ENCODE measurements around the gene PTPRF.
A peak's percentile ranks its signal among the peaks of the same experiment; 100 is the strongest.

Gene PTPRF

DNA sequence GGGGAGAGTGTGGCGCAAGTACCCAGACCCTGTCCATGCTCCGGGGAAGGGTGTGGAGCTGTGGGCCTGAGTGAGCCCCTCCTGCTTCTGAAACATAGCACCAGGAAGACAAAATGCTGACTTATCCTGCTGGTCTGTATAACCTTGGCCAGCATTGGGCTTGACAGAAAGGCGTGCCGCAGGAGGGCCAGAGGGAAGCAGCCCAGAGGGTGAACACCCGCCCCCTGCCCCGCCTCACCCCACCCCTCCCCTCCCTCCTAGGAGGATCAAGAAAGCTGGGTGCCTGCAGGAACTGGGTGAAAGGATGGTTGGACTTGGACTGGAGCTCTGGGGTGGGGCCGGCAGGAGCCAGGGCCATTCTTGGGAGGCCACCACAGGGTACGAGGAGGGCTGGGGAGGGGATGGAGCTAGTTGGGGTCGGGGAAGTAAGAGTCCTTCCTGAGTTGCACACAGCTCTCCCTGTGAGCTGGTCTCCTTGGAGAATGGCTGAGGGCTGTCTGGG is 27.1 kb downstream of the PTPRF start:
- peaks cover 45% of the 10 kb centered on the region for H3K36me3 ChIP-seq (ENCODE audit: control insufficient read depth, insufficient read depth, low read length)

DNA sequence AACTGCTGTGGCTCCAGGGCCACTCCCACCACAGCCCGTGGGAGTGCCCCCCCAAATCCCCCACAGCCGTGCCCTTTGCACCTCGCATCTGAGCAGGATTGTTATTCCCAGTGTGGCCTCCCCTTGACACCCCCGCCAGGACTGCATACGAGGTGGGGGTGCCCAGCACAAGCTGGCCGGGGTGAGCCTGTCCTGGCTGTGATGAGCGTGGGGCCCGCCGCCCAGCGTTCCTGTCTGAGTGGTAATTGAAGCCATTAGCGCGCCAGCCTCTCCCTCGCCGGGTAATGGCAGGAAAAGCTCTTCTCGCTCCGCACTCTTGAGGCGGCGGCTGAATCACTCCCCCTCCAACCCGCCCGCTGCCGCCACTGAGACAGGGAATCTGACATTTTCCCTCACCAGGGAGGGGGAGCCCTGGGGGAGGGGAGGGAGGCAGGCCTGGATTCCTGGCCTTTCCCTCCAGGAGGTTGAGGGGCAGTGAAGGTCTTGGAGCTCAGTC is 27.7 kb downstream of the PTPRF start:
- no peak overlapping the region for H3K27ac ChIP-seq (ENCODE audit: low read depth, low read length)
- H3K4me3 ChIP-seq (ENCODE audit: low read depth, low read length), result peak overlapping the region; percentile 37; the same call in 1 of the 2 replicates
- H3K36me3 ChIP-seq (ENCODE audit: control insufficient read depth, insufficient read depth, low read length), result peaks cover 41% of the 10 kb centered on the region
- peaks cover 21% of the 10 kb centered on the region for H3K4me1 ChIP-seq (ENCODE audit: control insufficient read depth, insufficient read depth, low read length)
- H3K9ac ChIP-seq (ENCODE audit: low read length), result no peak overlapping the region
- H3K27me3 ChIP-seq (ENCODE audit: control insufficient read depth, insufficient read depth, low read length), result no peaks in the 10 kb centered on the region
- H3K9me3 ChIP-seq (ENCODE audit: control insufficient read depth, insufficient read depth, low read depth, low read length), result no peaks in the 10 kb centered on the region

More for the DNA sequence above, 27.1 kb downstream of the PTPRF start:
- Histone ChIP-seq H3K4me1 (ENCODE audit: control insufficient read depth, insufficient read depth, low read length) (peaks cover 23% of the 10 kb centered on the region), H3K27ac (ENCODE audit: low read depth, low read length) (no peak overlapping the region), H3K27me3 (ENCODE audit: control insufficient read depth, insufficient read depth, low read length) (no peaks in the 10 kb centered on the region), H3K9me3 (ENCODE audit: control insufficient read depth, insufficient read depth, low read depth, low read length) (no peaks in the 10 kb centered on the region), H3K9ac (ENCODE audit: low read length) (no peak overlapping the region), H3K4me3 (ENCODE audit: low read depth, low read length) (peak overlapping the region; percentile 37; the same call in 1 of the 2 replicates)

DNA sequence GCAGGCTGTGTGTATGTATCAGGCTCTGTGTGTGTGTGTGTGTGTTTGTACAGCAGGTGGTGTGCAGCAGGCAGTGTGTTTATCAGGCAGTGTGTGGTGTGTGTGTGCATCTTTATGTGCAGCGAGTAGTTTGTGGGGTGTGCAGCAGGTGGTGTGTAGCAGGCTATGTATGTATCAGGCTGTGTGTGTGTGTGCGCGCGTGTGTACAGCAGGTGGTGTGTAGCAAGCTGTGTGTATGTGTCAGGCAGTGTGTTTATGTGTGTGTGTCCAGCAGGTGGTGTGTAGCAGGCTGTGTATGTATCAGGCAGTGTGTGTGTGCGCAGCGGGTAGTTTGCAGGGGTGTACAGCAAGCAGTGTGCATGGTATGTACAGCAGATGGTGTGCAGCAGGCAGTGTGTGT is 29.0 kb downstream of the PTPRF start:
- Histone ChIP-seq H3K9me3 (ENCODE audit: control insufficient read depth, insufficient read depth, low read depth, low read length) (no peaks in the 10 kb centered on the region), H3K27me3 (ENCODE audit: control insufficient read depth, insufficient read depth, low read length) (no peaks in the 10 kb centered on the region), H3K9ac (ENCODE audit: low read length) (no peak overlapping the region), H3K4me1 (ENCODE audit: control insufficient read depth, insufficient read depth, low read length) (peaks cover 35% of the 10 kb centered on the region), H3K27ac (ENCODE audit: low read depth, low read length) (no peak overlapping the region), H3K4me3 (ENCODE audit: low read depth, low read length) (no peak overlapping the region), H3K36me3 (ENCODE audit: control insufficient read depth, insufficient read depth, low read length) (peaks cover 32% of the 10 kb centered on the region)

DNA sequence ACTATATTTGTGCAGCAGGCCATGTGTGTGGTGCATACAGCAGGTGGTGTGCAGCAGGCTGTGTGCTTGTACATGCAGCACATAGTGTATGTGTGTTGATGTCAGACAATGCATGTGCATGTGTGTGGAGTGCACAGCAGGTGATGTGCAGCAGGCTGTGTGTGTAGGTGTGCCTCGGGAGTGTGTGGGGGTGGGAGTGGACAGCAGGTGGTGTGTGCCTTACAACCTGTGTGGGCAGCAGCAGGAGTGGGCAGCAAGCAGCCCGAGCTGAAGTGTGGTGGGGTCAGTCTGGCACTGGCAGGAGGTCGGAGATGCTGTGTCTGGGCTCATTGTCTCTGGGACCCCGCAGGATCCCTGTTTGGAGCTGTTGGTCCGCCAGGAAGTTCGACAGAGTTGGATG is 29.6 kb downstream of the PTPRF start:
- Histone ChIP-seq H3K27ac (ENCODE audit: low read depth, low read length) (no peak overlapping the region), H3K4me1 (ENCODE audit: control insufficient read depth, insufficient read depth, low read length) (peaks cover 40% of the 10 kb centered on the region), H3K9me3 (ENCODE audit: control insufficient read depth, insufficient read depth, low read depth, low read length) (no peaks in the 10 kb centered on the region), H3K4me3 (ENCODE audit: low read depth, low read length) (no peak overlapping the region), H3K9ac (ENCODE audit: low read length) (no peak overlapping the region), H3K27me3 (ENCODE audit: control insufficient read depth, insufficient read depth, low read length) (no peaks in the 10 kb centered on the region), H3K36me3 (ENCODE audit: control insufficient read depth, insufficient read depth, low read length) (peaks cover 32% of the 10 kb centered on the region)

DNA sequence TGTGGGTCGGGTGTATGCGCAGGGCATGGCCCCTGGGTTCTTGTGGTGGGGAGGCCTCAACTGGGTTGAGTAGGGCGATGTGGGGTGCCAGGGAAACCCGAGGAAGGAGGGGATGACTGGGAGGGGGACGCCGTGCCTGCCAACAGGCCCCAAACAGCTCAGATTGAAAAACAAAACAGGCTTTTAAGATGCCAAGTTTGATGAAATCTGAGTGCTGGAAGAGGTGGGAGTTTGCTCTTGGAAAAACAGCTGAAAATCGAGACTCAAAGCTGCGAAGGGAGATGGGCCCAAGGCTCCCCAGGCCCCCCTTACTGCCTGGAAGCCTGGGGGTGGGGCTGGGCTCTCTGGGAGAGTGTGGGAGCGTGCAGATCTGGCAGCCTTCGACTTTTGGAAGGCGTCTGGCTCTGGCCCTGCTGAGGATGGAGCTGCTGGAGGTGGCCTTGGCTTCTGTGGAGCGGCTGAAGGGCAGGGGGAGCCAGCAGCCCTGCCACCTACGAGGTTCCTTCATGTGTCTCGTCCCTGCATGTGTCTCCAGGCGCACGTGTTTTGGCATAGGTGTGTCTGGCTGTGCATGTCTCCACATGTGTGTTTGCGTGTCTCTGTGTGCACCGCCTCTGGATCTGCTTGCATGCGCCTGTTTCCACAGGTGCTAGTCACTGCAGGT is 33.3 kb downstream of the PTPRF start:
- Histone ChIP-seq H3K4me1 (ENCODE audit: control insufficient read depth, insufficient read depth, low read length) (peaks cover 32% of the 10 kb centered on the region), H3K27ac (ENCODE audit: low read depth, low read length) (no peak overlapping the region), H3K9ac (ENCODE audit: low read length) (no peak overlapping the region), H3K9me3 (ENCODE audit: control insufficient read depth, insufficient read depth, low read depth, low read length) (no peaks in the 10 kb centered on the region), H3K4me3 (ENCODE audit: low read depth, low read length) (no peak overlapping the region), H3K27me3 (ENCODE audit: control insufficient read depth, insufficient read depth, low read length) (no peaks in the 10 kb centered on the region), H3K36me3 (ENCODE audit: control insufficient read depth, insufficient read depth, low read length) (peaks cover 23% of the 10 kb centered on the region)

DNA sequence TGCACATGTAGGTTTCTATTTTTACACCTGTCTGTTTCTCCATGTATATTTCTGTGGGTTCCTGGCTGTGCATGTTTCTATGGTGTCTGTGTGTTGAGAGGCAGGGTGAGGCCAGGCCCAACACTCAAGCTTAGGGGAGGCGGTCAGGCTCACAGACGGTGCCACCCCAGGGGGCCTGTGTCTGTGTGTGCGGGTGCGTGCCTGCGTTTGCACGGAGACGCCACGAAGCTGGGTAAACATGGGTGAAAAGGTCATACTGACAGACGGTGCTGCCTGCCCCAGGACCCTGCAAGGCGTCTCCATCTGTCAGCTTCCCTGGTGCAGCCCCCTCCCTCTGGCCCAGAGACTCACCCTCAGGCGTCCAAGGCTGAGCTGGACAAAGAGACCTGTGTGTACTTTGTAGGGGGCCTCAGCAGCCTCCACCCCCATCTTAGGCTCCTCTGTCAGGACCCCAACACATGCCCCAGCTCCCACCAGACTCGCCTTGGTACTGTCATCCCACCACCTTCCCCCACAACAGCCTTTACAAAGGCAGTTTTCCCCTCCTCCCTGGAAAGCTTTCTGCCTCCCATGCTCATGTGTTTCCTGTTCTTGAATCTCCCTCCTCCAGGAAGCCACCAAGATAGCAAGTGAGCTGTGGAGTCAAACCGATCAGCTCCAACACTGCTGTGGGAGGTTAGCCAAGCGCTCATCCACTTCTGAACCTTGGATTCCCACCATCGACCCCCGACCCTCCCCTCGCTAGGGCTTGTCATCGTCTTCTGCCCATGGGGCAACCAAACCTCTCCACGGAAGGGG is 34.1 kb downstream of the PTPRF start:
- peak overlapping the region; percentile 25 for H3K9ac ChIP-seq (ENCODE audit: low read length)
- H3K27me3 ChIP-seq (ENCODE audit: control insufficient read depth, insufficient read depth, low read length), result no peaks in the 10 kb centered on the region
- peaks cover 28% of the 10 kb centered on the region for H3K4me1 ChIP-seq (ENCODE audit: control insufficient read depth, insufficient read depth, low read length)
- no peak overlapping the region for H3K27ac ChIP-seq (ENCODE audit: low read depth, low read length)
- peaks cover 26% of the 10 kb centered on the region for H3K36me3 ChIP-seq (ENCODE audit: control insufficient read depth, insufficient read depth, low read length)
- H3K4me3 ChIP-seq (ENCODE audit: low read depth, low read length), result peak overlapping the region; percentile 58
- H3K9me3 ChIP-seq (ENCODE audit: control insufficient read depth, insufficient read depth, low read depth, low read length), result no peaks in the 10 kb centered on the region

DNA sequence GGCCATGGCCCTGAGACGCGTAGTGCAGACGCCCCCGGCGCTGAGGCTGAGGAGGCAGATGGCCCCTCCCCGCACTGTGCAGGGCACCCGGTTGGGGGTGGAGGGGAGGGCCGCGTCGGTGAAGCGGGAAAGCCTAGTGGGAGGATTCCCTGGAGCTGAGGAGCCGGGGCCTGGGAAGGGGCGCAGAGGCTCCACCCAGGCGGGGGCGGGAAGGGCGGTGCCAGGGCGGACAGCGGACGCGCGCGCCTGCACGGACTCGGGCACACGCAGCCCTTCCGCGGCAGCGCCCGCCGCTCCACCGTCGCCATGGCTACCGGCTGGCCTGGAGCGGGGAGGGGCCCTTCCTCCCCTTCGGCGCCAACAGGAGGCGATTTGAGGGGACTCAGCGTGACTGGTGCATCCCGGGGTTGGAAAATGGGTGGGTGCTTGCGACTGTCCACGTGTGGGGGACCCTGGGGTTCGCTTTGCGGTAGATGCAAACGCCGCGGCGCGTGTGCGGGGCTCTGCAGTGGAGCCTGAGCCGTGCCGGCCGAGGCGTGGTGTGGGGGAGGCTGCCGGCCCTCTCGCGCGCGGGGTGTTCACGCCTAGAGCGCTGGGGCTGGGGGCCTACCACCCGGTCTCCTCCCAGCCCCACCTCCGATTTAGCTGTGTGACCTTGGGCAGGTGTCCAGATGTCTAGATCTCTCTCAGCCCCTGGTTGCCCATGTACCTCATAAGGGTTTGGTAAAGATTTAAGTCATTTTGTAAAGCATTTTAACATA is 35.1 kb downstream of the PTPRF start:
- no peaks in the 10 kb centered on the region for H3K27me3 ChIP-seq (ENCODE audit: control insufficient read depth, insufficient read depth, low read length)
- H3K4me1 ChIP-seq (ENCODE audit: control insufficient read depth, insufficient read depth, low read length), result peaks cover 28% of the 10 kb centered on the region
- peak overlapping the region; percentile 58 for H3K4me3 ChIP-seq (ENCODE audit: low read depth, low read length)
- H3K36me3 ChIP-seq (ENCODE audit: control insufficient read depth, insufficient read depth, low read length), result peaks cover 29% of the 10 kb centered on the region
- no peaks in the 10 kb centered on the region for H3K9me3 ChIP-seq (ENCODE audit: control insufficient read depth, insufficient read depth, low read depth, low read length)
- H3K9ac ChIP-seq (ENCODE audit: low read length), result peak overlapping the region; percentile 25
- H3K27ac ChIP-seq (ENCODE audit: low read depth, low read length), result no peak overlapping the region

DNA sequence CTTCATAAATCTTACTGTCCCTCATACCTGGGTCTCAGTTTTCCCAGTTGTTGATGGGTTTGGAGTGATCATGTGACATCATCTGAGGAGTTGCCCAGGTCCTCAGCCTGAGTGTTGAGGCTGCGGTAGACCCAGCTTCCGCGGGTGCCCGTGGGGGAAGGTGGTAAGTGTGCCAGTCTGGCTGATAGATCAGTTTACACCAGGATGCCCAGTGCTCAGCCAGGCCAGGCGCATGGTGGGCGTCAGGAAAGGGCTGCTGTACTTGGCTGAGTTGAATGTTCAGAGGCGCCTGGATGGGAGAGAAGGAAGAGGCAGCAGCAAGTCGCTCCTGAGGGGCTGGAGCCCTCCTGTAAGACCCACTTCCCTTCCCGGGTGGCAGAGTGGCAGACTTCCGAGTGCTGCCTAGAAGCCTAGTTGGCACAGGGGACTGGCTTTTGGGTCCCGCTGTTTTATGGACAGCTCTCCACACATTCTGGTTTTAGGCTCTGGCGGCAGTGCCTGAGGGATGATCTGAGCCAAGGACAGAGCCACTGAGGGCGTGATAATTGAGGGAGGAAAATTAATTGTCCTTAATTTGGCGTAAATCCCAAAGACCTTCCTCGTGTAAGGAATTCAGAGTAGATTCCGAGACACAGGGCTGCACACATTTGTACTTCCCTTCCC is 35.8 kb downstream of the PTPRF start:
- Histone ChIP-seq H3K9me3 (ENCODE audit: control insufficient read depth, insufficient read depth, low read depth, low read length) (no peaks in the 10 kb centered on the region), H3K4me1 (ENCODE audit: control insufficient read depth, insufficient read depth, low read length) (peaks cover 28% of the 10 kb centered on the region), H3K4me3 (ENCODE audit: low read depth, low read length) (no peak overlapping the region), H3K27me3 (ENCODE audit: control insufficient read depth, insufficient read depth, low read length) (no peaks in the 10 kb centered on the region), H3K9ac (ENCODE audit: low read length) (no peak overlapping the region), H3K27ac (ENCODE audit: low read depth, low read length) (no peak overlapping the region), H3K36me3 (ENCODE audit: control insufficient read depth, insufficient read depth, low read length) (peaks cover 30% of the 10 kb centered on the region)

DNA sequence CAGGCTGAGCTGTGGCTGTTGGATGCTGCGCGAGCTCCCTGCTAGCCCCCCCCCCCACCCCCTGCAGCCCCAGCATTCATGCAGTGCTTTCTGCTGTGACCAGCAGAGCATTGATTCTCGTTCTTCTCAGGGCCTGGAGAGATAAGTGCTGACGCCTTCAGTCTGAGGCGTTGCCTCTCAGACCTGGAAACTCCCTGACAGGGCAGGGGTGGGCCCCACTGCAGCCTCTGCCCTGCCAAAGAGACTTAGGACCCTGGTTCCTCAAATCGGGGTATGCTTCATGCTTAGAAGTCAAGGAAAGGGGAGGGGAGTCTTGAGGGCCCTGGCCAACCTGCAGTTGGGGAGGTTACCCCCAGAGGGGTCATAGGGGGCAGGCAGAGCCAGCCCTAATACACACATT is 38.5 kb downstream of the PTPRF start:
- H3K9me3 ChIP-seq (ENCODE audit: control insufficient read depth, insufficient read depth, low read depth, low read length), result no peaks in the 10 kb centered on the region

DNA sequence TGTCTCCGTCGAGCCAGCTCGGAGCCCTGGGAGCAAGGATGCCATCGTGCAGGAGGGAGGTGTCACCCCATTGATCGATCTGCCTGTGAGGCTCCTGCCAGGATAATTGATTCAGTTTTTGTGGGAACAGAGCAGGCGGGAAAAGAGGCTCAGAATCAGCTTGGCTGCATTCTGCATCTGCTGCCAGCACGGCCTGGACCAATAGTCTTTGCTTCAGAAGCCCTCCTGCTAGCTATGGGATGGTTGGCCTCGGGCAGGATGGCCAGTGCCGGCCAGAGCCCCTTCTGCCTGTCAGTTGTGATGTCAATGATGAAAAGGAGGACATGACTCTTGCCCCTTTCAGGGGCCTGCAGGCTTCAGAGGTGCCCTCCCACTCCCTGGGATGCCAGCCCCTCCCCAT is 39.6 kb downstream of the PTPRF start:
- Histone ChIP-seq H3K36me3 (ENCODE audit: control insufficient read depth, insufficient read depth, low read length) (peaks cover 50% of the 10 kb centered on the region), H3K9ac (ENCODE audit: low read length) (no peak overlapping the region), H3K9me3 (ENCODE audit: control insufficient read depth, insufficient read depth, low read depth, low read length) (no peaks in the 10 kb centered on the region), H3K4me1 (ENCODE audit: control insufficient read depth, insufficient read depth, low read length) (peaks cover 18% of the 10 kb centered on the region), H3K4me3 (ENCODE audit: low read depth, low read length) (no peak overlapping the region), H3K27me3 (ENCODE audit: control insufficient read depth, insufficient read depth, low read length) (no peaks in the 10 kb centered on the region), H3K27ac (ENCODE audit: low read depth, low read length) (no peak overlapping the region)

More for the DNA sequence above, 38.5 kb downstream of the PTPRF start:
- H3K36me3 ChIP-seq (ENCODE audit: control insufficient read depth, insufficient read depth, low read length), result peaks cover 47% of the 10 kb centered on the region
- no peak overlapping the region for H3K9ac ChIP-seq (ENCODE audit: low read length)
- no peak overlapping the region for H3K27ac ChIP-seq (ENCODE audit: low read depth, low read length)
- no peaks in the 10 kb centered on the region for H3K27me3 ChIP-seq (ENCODE audit: control insufficient read depth, insufficient read depth, low read length)
- no peak overlapping the region for H3K4me3 ChIP-seq (ENCODE audit: low read depth, low read length)
- peaks cover 24% of the 10 kb centered on the region for H3K4me1 ChIP-seq (ENCODE audit: control insufficient read depth, insufficient read depth, low read length)
